Activated CD8-positive, alpha-beta memory T cell treated with anti-CD3 and anti-CD28 coated beads, Interleukin-2, amount 50 U/mL, for 1 hour (primary cell): ENCODE data around the gene SACS.
"Not testable (repeated sequence)": the region's sequence is repeated elsewhere in the genome, so short reads cannot be mapped to it uniquely, and the experiment has no call there.

Experiments used
- DNase-seq: peaks from one replicate; pipeline ENCODE4 v3.0.0-alpha.2; 2020; ENCODE audit errors: extremely low read depth

Gene SACS

GRCh38 chr13:23455401-23456185, 22.1 kb upstream of the SACS start:
- DNase-seq, result no peak

GRCh38 chr13:23453132-23453531, 19.6 kb upstream of the SACS start:
- no peak for DNase-seq

- DNase-seq, result no peak
Measured at GRCh38 chr13:23450340-23451046, 17.0 kb upstream of the SACS start.

GRCh38 chr13:23449398-23450162, 16.1 kb upstream of the SACS start:
- no peak for DNase-seq

GRCh38 chr13:23447927-23448326, 14.4 kb upstream of the SACS start:
- DNase-seq, result no peak

GRCh38 chr13:23445794-23446193, 12.3 kb upstream of the SACS start:
- DNase-seq, result no peak

GRCh38 chr13:23443878-23444277, 10.4 kb upstream of the SACS start:
- DNase-seq, result no peak

GRCh38 chr13:23443110-23443509, 9.6 kb upstream of the SACS start:
- DNase-seq, result no peak

- no peak for DNase-seq
Measured at GRCh38 chr13:23440821-23441618, 7.5 kb upstream of the SACS start.

- DNase-seq, result not testable (repeated sequence)
Measured at GRCh38 chr13:23440324-23440723, 6.8 kb upstream of the SACS start.

GRCh38 chr13:23437916-23438315, 4.4 kb upstream of the SACS start:
- DNase-seq, result no peak

GRCh38 chr13:23436680-23437079, 3.2 kb upstream of the SACS start:
- no peak for DNase-seq

- DNase-seq, result no peak
Measured at GRCh38 chr13:23434491-23434890, 989 bp upstream of the SACS start.

GRCh38 chr13:23432626-23433025, 876 bp downstream of the SACS start:
- no peak for DNase-seq

GRCh38 chr13:23430664-23431063, 2.8 kb downstream of the SACS start:
- DNase-seq, result no peak

- DNase-seq, result no peak
Measured at GRCh38 chr13:23427881-23428528, 5.5 kb downstream of the SACS start.

GRCh38 chr13:23427342-23427843, 6.1 kb downstream of the SACS start:
- no peak for DNase-seq

GRCh38 chr13:23421596-23421995, 11.9 kb downstream of the SACS start:
- no peak for DNase-seq

- DNase-seq, result no peak
Measured at GRCh38 chr13:23418776-23419683, 14.5 kb downstream of the SACS start.

- DNase-seq, result no peak
Measured at GRCh38 chr13:23414682-23415081, 18.8 kb downstream of the SACS start.
